ENCODE results near the gene PPP1R1C. TPM values are rescaled to one million over a fixed set of nuclear protein-coding genes. Genes with fewer than 3 reads are reported as not detected.

Gene PPP1R1C
- total RNA-seq, 1 donor from 2014 or later: 13.8 TPM

- peaks cover 2% of the 10 kb centered on the region for H3K4me1 Mint-ChIP-seq (ENCODE audit: low read depth, unreplicated experiment)
- TF ChIP-seq CTCF (IDR thresholded peaks at IDR 0.05; ENCODE audit: partially characterized antibody, unreplicated experiment): no peak
- no peak overlapping the region for H3K27ac Mint-ChIP-seq (ENCODE audit: unreplicated experiment)
- no peaks in the 10 kb centered on the region for H3K9me3 Mint-ChIP-seq (ENCODE audit: unreplicated experiment)
- H3K36me3 Mint-ChIP-seq (ENCODE audit: unreplicated experiment): no peaks in the 10 kb centered on the region
- no peak for DNase-seq
- no peaks in the 10 kb centered on the region for H3K27me3 Mint-ChIP-seq (ENCODE audit: unreplicated experiment)
- no peak overlapping the region for H3K4me3 Mint-ChIP-seq (ENCODE audit: unreplicated experiment)
These were observed 80.9 kb downstream of the PPP1R1C start for GRCh38 chr2:182066400-182067087.

GRCh38 chr2:182067393-182067792 lies 81.7 kb downstream of the PPP1R1C start:
- no peak overlapping the region for H3K4me3 Mint-ChIP-seq (ENCODE audit: unreplicated experiment)
- no peaks in the 10 kb centered on the region for H3K9me3 Mint-ChIP-seq (ENCODE audit: unreplicated experiment)
- no peak for DNase-seq
- no peaks in the 10 kb centered on the region for H3K36me3 Mint-ChIP-seq (ENCODE audit: unreplicated experiment)
- no peak overlapping the region for H3K27ac Mint-ChIP-seq (ENCODE audit: unreplicated experiment)
- TF ChIP-seq CTCF (IDR thresholded peaks at IDR 0.05; ENCODE audit: partially characterized antibody, unreplicated experiment): no peak
- H3K27me3 Mint-ChIP-seq (ENCODE audit: unreplicated experiment): no peaks in the 10 kb centered on the region
- peaks cover 2% of the 10 kb centered on the region for H3K4me1 Mint-ChIP-seq (ENCODE audit: low read depth, unreplicated experiment)

- no peaks in the 10 kb centered on the region for H3K36me3 Mint-ChIP-seq (ENCODE audit: unreplicated experiment)
- H3K4me1 Mint-ChIP-seq (ENCODE audit: low read depth, unreplicated experiment): peaks cover 2% of the 10 kb centered on the region
- no peaks in the 10 kb centered on the region for H3K9me3 Mint-ChIP-seq (ENCODE audit: unreplicated experiment)
- H3K27ac Mint-ChIP-seq (ENCODE audit: unreplicated experiment): no peak overlapping the region
- H3K27me3 Mint-ChIP-seq (ENCODE audit: unreplicated experiment): no peaks in the 10 kb centered on the region
- no peak overlapping the region for H3K4me3 Mint-ChIP-seq (ENCODE audit: unreplicated experiment)
- TF ChIP-seq CTCF (IDR thresholded peaks at IDR 0.05; ENCODE audit: partially characterized antibody, unreplicated experiment): no peak
- no peak for DNase-seq
These were observed 83.2 kb downstream of the PPP1R1C start for GRCh38 chr2:182068811-182069210.

GRCh38 chr2:182069416-182069815 lies 83.8 kb downstream of the PPP1R1C start:
- no peak overlapping the region for H3K4me3 Mint-ChIP-seq (ENCODE audit: unreplicated experiment)
- no peaks in the 10 kb centered on the region for H3K9me3 Mint-ChIP-seq (ENCODE audit: unreplicated experiment)
- TF ChIP-seq CTCF (IDR thresholded peaks at IDR 0.05; ENCODE audit: partially characterized antibody, unreplicated experiment): no peak
- H3K27me3 Mint-ChIP-seq (ENCODE audit: unreplicated experiment): no peaks in the 10 kb centered on the region
- peaks cover 2% of the 10 kb centered on the region for H3K4me1 Mint-ChIP-seq (ENCODE audit: low read depth, unreplicated experiment)
- DNase-seq: no peak
- H3K36me3 Mint-ChIP-seq (ENCODE audit: unreplicated experiment): no peaks in the 10 kb centered on the region
- H3K27ac Mint-ChIP-seq (ENCODE audit: unreplicated experiment): no peak overlapping the region

- no peak for DNase-seq
- Mint-ChIP-seq H3K27me3 (ENCODE audit: unreplicated experiment) (no peaks in the 10 kb centered on the region), H3K4me1 (ENCODE audit: low read depth, unreplicated experiment) (peaks cover 2% of the 10 kb centered on the region), H3K36me3 (ENCODE audit: unreplicated experiment) (no peaks in the 10 kb centered on the region), H3K27ac (ENCODE audit: unreplicated experiment) (no peak overlapping the region), H3K4me3 (ENCODE audit: unreplicated experiment) (no peak overlapping the region), H3K9me3 (ENCODE audit: unreplicated experiment) (no peaks in the 10 kb centered on the region)
- TF ChIP-seq CTCF (IDR thresholded peaks at IDR 0.05; ENCODE audit: partially characterized antibody, unreplicated experiment): no peak
These were observed 84.3 kb downstream of the PPP1R1C start for GRCh38 chr2:182069908-182070307.
